ENCODE data around the gene ENKUR.

DNA sequence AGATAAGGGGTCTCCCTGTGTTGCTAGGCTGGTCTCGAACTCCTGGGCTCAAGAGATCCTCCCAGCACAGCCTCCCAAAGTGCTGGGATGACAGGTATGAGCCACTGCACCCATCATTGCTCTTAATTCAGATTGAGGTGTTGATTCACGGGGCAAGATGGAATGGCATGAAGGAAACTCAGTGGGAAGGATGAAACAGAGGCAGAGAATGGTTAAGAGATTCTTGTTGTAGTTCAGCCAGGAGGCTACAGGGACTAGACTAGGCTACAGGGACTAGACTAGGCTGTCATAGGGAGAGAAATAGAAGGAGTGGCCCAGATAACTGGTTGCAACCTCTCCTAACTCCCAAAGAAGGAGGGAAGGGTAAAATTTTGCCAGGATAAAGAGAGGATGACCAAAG, 48.4 kb upstream of the ENKUR start:
- TF ChIP-seq, protein P1, sequence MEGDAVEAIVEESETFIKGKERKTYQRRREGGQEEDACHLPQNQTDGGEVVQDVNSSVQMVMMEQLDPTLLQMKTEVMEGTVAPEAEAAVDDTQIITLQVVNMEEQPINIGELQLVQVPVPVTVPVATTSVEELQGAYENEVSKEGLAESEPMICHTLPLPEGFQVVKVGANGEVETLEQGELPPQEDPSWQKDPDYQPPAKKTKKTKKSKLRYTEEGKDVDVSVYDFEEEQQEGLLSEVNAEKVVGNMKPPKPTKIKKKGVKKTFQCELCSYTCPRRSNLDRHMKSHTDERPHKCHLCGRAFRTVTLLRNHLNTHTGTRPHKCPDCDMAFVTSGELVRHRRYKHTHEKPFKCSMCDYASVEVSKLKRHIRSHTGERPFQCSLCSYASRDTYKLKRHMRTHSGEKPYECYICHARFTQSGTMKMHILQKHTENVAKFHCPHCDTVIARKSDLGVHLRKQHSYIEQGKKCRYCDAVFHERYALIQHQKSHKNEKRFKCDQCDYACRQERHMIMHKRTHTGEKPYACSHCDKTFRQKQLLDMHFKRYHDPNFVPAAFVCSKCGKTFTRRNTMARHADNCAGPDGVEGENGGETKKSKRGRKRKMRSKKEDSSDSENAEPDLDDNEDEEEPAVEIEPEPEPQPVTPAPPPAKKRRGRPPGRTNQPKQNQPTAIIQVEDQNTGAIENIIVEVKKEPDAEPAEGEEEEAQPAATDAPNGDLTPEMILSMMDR (IDR thresholded peaks at IDR 0.05; ENCODE audit: poor library complexity), result no peak
- TF ChIP-seq EZH2 (IDR thresholded peaks at IDR 0.05; ENCODE audit: borderline replicate concordance), result no peak

Data from hepatocyte (in vitro differentiated cells).